ENCODE data around the gene NBPF11. TPM values are rescaled to one million over a fixed set of nuclear protein-coding genes. Genes with fewer than 3 reads are reported as not detected.
"Not testable (repeated sequence)": the region's sequence is repeated elsewhere in the genome, so short reads cannot be mapped to it uniquely, and the experiment has no call there.

The NBPF11 gene
- total and polyA plus RNA-seq, 2 of the 8 experiments (the other 6 are each of a cell fraction or from before 2014, with no cell fraction given), result 8.7 to 9.2 TPM

- TF ChIP-seq RAD21 (IDR thresholded peaks at IDR 0.05 in 1 of 2, conservative IDR thresholded peaks at IDR 0.05 in 1 of 2; ENCODE audit: low read depth in 2 of 2, low read length in 2 of 2), result peak; percentile 1 to 19; a peak in 2 of 4 replicates
- DNase-seq (ENCODE audit: low read depth in 1 of 2, low spot score in 2 of 2); CTCF ChIA-PET (ENCODE audit: partially characterized antibody); H3K56ac ChIP-seq (replicated peaks; ENCODE audit: insufficient read length, low read depth, low read length); H3K18ac ChIP-seq (ENCODE audit: extremely low read depth, low read length); FAIRE-seq; H4K20me1 ChIP-seq (replicated peaks in 1 of 2; ENCODE audit: control insufficient read depth in 1 of 2, insufficient read depth in 2 of 2, low read length in 2 of 2); H2BK15ac ChIP-seq (ENCODE audit: low read length); POLR2A ChIA-PET (ENCODE audit: partially characterized antibody); H3K9ac ChIP-seq (replicated peaks in 1 of 4; ENCODE audit: extremely low read depth in 1 of 4, low read depth in 3 of 4, low read length in 3 of 4); H3K14ac ChIP-seq (ENCODE audit: insufficient read length); H3K36me3 ChIP-seq (ENCODE audit: control insufficient read depth in 2 of 4, insufficient read depth in 4 of 4, low read length in 3 of 4); H2BK20ac ChIP-seq (ENCODE audit: low read length); H2BK120ac ChIP-seq (replicated peaks; ENCODE audit: low read depth, low read length); H2AK5ac ChIP-seq (ENCODE audit: low read depth, low read length); H2BK5ac ChIP-seq (ENCODE audit: low read depth, low read length); H4K5ac ChIP-seq (ENCODE audit: insufficient read length, low read depth, low read length); H3K27me3 ChIP-seq (replicated peaks in 1 of 4; ENCODE audit: control insufficient read depth in 3 of 4, extremely low read depth in 1 of 4, insufficient read depth in 3 of 4, low read length in 3 of 4); H4K91ac ChIP-seq (replicated peaks; ENCODE audit: insufficient read length, low read length); H3K23ac ChIP-seq (ENCODE audit: insufficient read length); H3K4ac ChIP-seq (replicated peaks; ENCODE audit: insufficient read length, low read depth, low read length); H3K4me3 ChIP-seq (ENCODE audit: extremely low read depth in 1 of 4, insufficient read depth in 2 of 4, low read depth in 3 of 4, low read length in 4 of 4); H3K79me1 ChIP-seq (ENCODE audit: low read depth, low read length); H3K4me2 ChIP-seq (ENCODE audit: insufficient read depth in 1 of 2, low read depth in 2 of 2, low read length in 2 of 2); H3K4me1 ChIP-seq (replicated peaks in 1 of 4; ENCODE audit: control insufficient read depth in 3 of 4, insufficient read depth in 4 of 4, low read length in 3 of 4); H4K8ac ChIP-seq (ENCODE audit: extremely low read depth, insufficient read depth, low read length); H3K79me2 ChIP-seq (ENCODE audit: control insufficient read depth in 1 of 2, insufficient read depth in 2 of 2, low read length in 2 of 2); H3K9me3 ChIP-seq (ENCODE audit: insufficient read depth in 2 of 2, low read depth in 1 of 2, low read length in 1 of 2); H3K23me2 ChIP-seq (ENCODE audit: low read depth, low read length); H3K27ac ChIP-seq (ENCODE audit: low read depth, low read length); H2AFZ ChIP-seq (ENCODE audit: low read length); H2BK12ac ChIP-seq (ENCODE audit: low read depth, low read length): not testable (repeated sequence)
- no CpG with 5 or more reads among the region's 1 CpG for WGBS, 2 experiments (ENCODE audit: extremely low coverage in 1 of 2, insufficient coverage in 1 of 2, insufficient read length in 1 of 2, insufficient replicate concordance in 2 of 2, low coverage in 1 of 2, low lambda C conversion rate in 2 of 2, missing lambda C conversion rate in 1 of 2)
These were observed 65.9 kb downstream of the NBPF11 start for GRCh38 chr1:148086196-148086595.

- FAIRE-seq; H3K4me2 ChIP-seq (ENCODE audit: insufficient read depth in 1 of 2, low read depth in 2 of 2, low read length in 2 of 2); CTCF ChIA-PET (ENCODE audit: partially characterized antibody): not testable (repeated sequence)
These were observed 70.9 kb downstream of the NBPF11 start for GRCh38 chr1:148081205-148081604.

More at GRCh38 chr1:148081205-148081604, 70.9 kb downstream of the NBPF11 start:
- H3K56ac ChIP-seq (replicated peaks; ENCODE audit: insufficient read length, low read depth, low read length); H2BK120ac ChIP-seq (replicated peaks; ENCODE audit: low read depth, low read length); H3K4ac ChIP-seq (replicated peaks; ENCODE audit: insufficient read length, low read depth, low read length); H4K8ac ChIP-seq (ENCODE audit: extremely low read depth, insufficient read depth, low read length); H3K9ac ChIP-seq (replicated peaks in 1 of 4; ENCODE audit: extremely low read depth in 1 of 4, low read depth in 3 of 4, low read length in 3 of 4); H3K23me2 ChIP-seq (ENCODE audit: low read depth, low read length); H3K4me1 ChIP-seq (replicated peaks in 1 of 4; ENCODE audit: control insufficient read depth in 3 of 4, insufficient read depth in 4 of 4, low read length in 3 of 4); H3K4me3 ChIP-seq (ENCODE audit: extremely low read depth in 1 of 4, insufficient read depth in 2 of 4, low read depth in 3 of 4, low read length in 4 of 4); H2BK20ac ChIP-seq (ENCODE audit: low read length); POLR2A ChIA-PET (ENCODE audit: partially characterized antibody); H3K18ac ChIP-seq (ENCODE audit: extremely low read depth, low read length); H3K27ac ChIP-seq (ENCODE audit: low read depth, low read length); H2BK5ac ChIP-seq (ENCODE audit: low read depth, low read length); H3K14ac ChIP-seq (ENCODE audit: insufficient read length); H3K36me3 ChIP-seq (ENCODE audit: control insufficient read depth in 2 of 4, insufficient read depth in 4 of 4, low read length in 3 of 4); H2AFZ ChIP-seq (ENCODE audit: low read length); H3K9me3 ChIP-seq (ENCODE audit: insufficient read depth in 2 of 2, low read depth in 1 of 2, low read length in 1 of 2); H4K91ac ChIP-seq (replicated peaks; ENCODE audit: insufficient read length, low read length); DNase-seq (ENCODE audit: low read depth in 1 of 2, low spot score in 2 of 2); H3K79me1 ChIP-seq (ENCODE audit: low read depth, low read length); H2BK15ac ChIP-seq (ENCODE audit: low read length); H3K79me2 ChIP-seq (ENCODE audit: control insufficient read depth in 1 of 2, insufficient read depth in 2 of 2, low read length in 2 of 2); H2BK12ac ChIP-seq (ENCODE audit: low read depth, low read length); H3K27me3 ChIP-seq (replicated peaks in 1 of 4; ENCODE audit: control insufficient read depth in 3 of 4, extremely low read depth in 1 of 4, insufficient read depth in 3 of 4, low read length in 3 of 4); H4K5ac ChIP-seq (ENCODE audit: insufficient read length, low read depth, low read length); H4K20me1 ChIP-seq (replicated peaks in 1 of 2; ENCODE audit: control insufficient read depth in 1 of 2, insufficient read depth in 2 of 2, low read length in 2 of 2); H3K23ac ChIP-seq (ENCODE audit: insufficient read length); H2AK5ac ChIP-seq (ENCODE audit: low read depth, low read length): not testable (repeated sequence)
- WGBS, 2 experiments (ENCODE audit: extremely low coverage in 1 of 2, insufficient coverage in 1 of 2, insufficient read length in 1 of 2, insufficient replicate concordance in 2 of 2, low coverage in 1 of 2, low lambda C conversion rate in 2 of 2, missing lambda C conversion rate in 1 of 2), result no CpG with 5 or more reads among the region's 1 CpG

Data from H1 (cell line).